D341Med (cell line): ENCODE measurements around the gene AFAP1.

Experiments
- DNase-seq: peaks from one replicate; pipeline ENCODE4 v3.0.0; 2012; ENCODE audit warnings: low spot score

AFAP1 gene

GRCh38 chr4:7753931-7754465 is 185.7 kb downstream of the AFAP1 start:
- no peak for DNase-seq

GRCh38 chr4:7753271-7753670 is 186.4 kb downstream of the AFAP1 start:
- DNase-seq, result no peak

GRCh38 chr4:7752649-7753048 is 187.0 kb downstream of the AFAP1 start:
- no peak for DNase-seq

GRCh38 chr4:7750972-7751371 is 188.7 kb downstream of the AFAP1 start:
- no peak for DNase-seq

- DNase-seq, result no peak
Observed at GRCh38 chr4:7750523-7750922, 189.1 kb downstream of the AFAP1 start.

- DNase-seq, result no peak
Observed at GRCh38 chr4:7747566-7747965, 192.1 kb downstream of the AFAP1 start.

GRCh38 chr4:7747062-7747385 is 192.6 kb downstream of the AFAP1 start:
- no peak for DNase-seq

- DNase-seq, result no peak
Observed at GRCh38 chr4:7746351-7747061, 193.2 kb downstream of the AFAP1 start.

GRCh38 chr4:7745301-7745885 is 194.3 kb downstream of the AFAP1 start:
- DNase-seq, result no peak

- no peak for DNase-seq
Observed at GRCh38 chr4:7744142-7744804, 195.4 kb downstream of the AFAP1 start.

- no peak for DNase-seq
Observed at GRCh38 chr4:7742807-7743280, 196.8 kb downstream of the AFAP1 start.

GRCh38 chr4:7741946-7742806 is 197.5 kb downstream of the AFAP1 start:
- DNase-seq, result no peak

GRCh38 chr4:7740866-7741525 is 198.7 kb downstream of the AFAP1 start:
- no peak for DNase-seq

GRCh38 chr4:7739918-7740865 is 199.5 kb downstream of the AFAP1 start:
- DNase-seq, result no peak

GRCh38 chr4:7739077-7739917 is 200.4 kb downstream of the AFAP1 start:
- DNase-seq, result no peak

GRCh38 chr4:7738458-7739076 is 201.1 kb downstream of the AFAP1 start:
- no peak for DNase-seq

GRCh38 chr4:7737752-7738457 is 201.8 kb downstream of the AFAP1 start:
- no peak for DNase-seq

- no peak for DNase-seq
Observed at GRCh38 chr4:7737268-7737645, 202.4 kb downstream of the AFAP1 start.
